H9 (cell line): Measurements from ENCODE around the gene PLSCR5. TPM values are rescaled to one million over a fixed set of nuclear protein-coding genes. Genes with fewer than 3 reads are reported as not detected.

Experiments
- DNase-seq: peaks from one replicate; pipeline ENCODE4 v3.0.0-alpha.2; 2017
- H2AFZ ChIP-seq: one replicate; pipeline ENCODE4 v1.6.1; 2013; ENCODE audit warnings: mild to moderate bottlenecking, low read length, control low read depth, moderate library complexity
- H2AK5ac ChIP-seq: 2 replicates; pipeline ENCODE4 v1.6.1; 2013; ENCODE audit warnings: low read length, control low read depth, mixed read lengths; ENCODE audit not compliant: insufficient read length
- H2BK120ac ChIP-seq: one replicate; pipeline ENCODE4 v1.6.1; 2013; ENCODE audit warnings: low read depth, mild to moderate bottlenecking, low read length, control low read depth, inconsistent platforms; ENCODE audit not compliant: poor library complexity, severe bottlenecking
- H2BK12ac ChIP-seq: 2 replicates; pipeline ENCODE4 v1.6.1; 2013; ENCODE audit warnings: low read length, control low read depth, mixed read lengths, low read depth; ENCODE audit not compliant: insufficient read length
- H2BK15ac ChIP-seq: 2 replicates; pipeline ENCODE4 v1.6.1; 2013; ENCODE audit warnings: low read depth, low read length, control low read depth
- H2BK20ac ChIP-seq: one replicate; pipeline ENCODE4 v1.6.1; 2013; ENCODE audit warnings: low read depth, mild to moderate bottlenecking, low read length, control low read depth, inconsistent platforms; ENCODE audit not compliant: poor library complexity, severe bottlenecking
- H2BK5ac ChIP-seq: 2 replicates; pipeline ENCODE4 v1.6.1; 2013; ENCODE audit warnings: low read length, control low read depth, mixed read lengths; ENCODE audit not compliant: insufficient read length
- H3K14ac ChIP-seq: 2 replicates; pipeline ENCODE4 v1.6.1; 2013; ENCODE audit warnings: low read length, control low read depth; ENCODE audit not compliant: insufficient read depth
- H3K18ac ChIP-seq: 2 replicates; pipeline ENCODE4 v1.6.1; 2013; ENCODE audit warnings: low read depth, mild to moderate bottlenecking, mixed read lengths, low read length, control low read depth; ENCODE audit not compliant: insufficient read length
- H3K23ac ChIP-seq: 2 replicates; pipeline ENCODE4 v1.6.1; 2013; ENCODE audit warnings: low read length, control low read depth, mixed read lengths, low read depth; ENCODE audit not compliant: insufficient read length
- H3K23me2 ChIP-seq: 2 replicates; pipeline ENCODE4 v1.6.1; 2013; ENCODE audit warnings: low read depth, mild to moderate bottlenecking, mixed read lengths, low read length, control low read depth; ENCODE audit not compliant: insufficient read length, poor library complexity, severe bottlenecking
- H3K27ac ChIP-seq: 2 replicates; pipeline ENCODE4 v1.5.1; 2013; ENCODE audit warnings: low read length, control low read depth, mixed read lengths, low read depth; ENCODE audit not compliant: insufficient read length
- H3K27me3 ChIP-seq: 2 replicates; pipeline ENCODE4 v1.6.1; 2013; ENCODE audit warnings: low read length, control low read depth, inconsistent platforms; ENCODE audit not compliant: insufficient read depth
- H3K4ac ChIP-seq: 2 replicates; pipeline ENCODE4 v1.6.1; 2013; ENCODE audit warnings: low read depth, mild to moderate bottlenecking, control low read depth, inconsistent platforms, low read length, moderate library complexity
- H3K4me1 ChIP-seq: 2 replicates; pipeline ENCODE4 v1.6.1; 2013; ENCODE audit warnings: low read length, control low read depth, inconsistent platforms; ENCODE audit not compliant: insufficient read depth
- H3K4me2 ChIP-seq: 2 replicates; pipeline ENCODE4 v1.6.1; 2013; ENCODE audit warnings: low read length, control low read depth, mixed read lengths; ENCODE audit not compliant: insufficient read length, insufficient read depth
- H3K56ac ChIP-seq: 2 replicates; pipeline ENCODE4 v1.6.1; 2013; ENCODE audit warnings: low read depth, mild to moderate bottlenecking, mixed read lengths, low read length, control low read depth; ENCODE audit not compliant: insufficient read length
- H3K79me1 ChIP-seq: 2 replicates; pipeline ENCODE4 v1.6.1; 2013; ENCODE audit warnings: low read depth, mild to moderate bottlenecking, moderate library complexity, low read length, control low read depth, inconsistent platforms; ENCODE audit not compliant: insufficient read depth, poor library complexity, severe bottlenecking
- H3K79me2 ChIP-seq: 2 replicates; pipeline ENCODE4 v1.6.1; 2013; ENCODE audit warnings: low read length, control low read depth, inconsistent platforms; ENCODE audit not compliant: insufficient read depth
- H3K9ac ChIP-seq: 2 replicates; pipeline ENCODE4 v1.6.1; 2013; ENCODE audit warnings: low read length, control low read depth, mixed read lengths; ENCODE audit not compliant: insufficient read length; ENCODE audit errors: extremely low read depth
- H3K9me3 ChIP-seq: one replicate; pipeline ENCODE4 v1.6.1; 2013; ENCODE audit warnings: low read depth, low read length, inconsistent platforms; ENCODE audit not compliant: control insufficient read depth
- H3T11ph ChIP-seq: one replicate; pipeline ENCODE4 v1.6.1; 2013; ENCODE audit warnings: mild to moderate bottlenecking, low read length, control low read depth, inconsistent platforms
- H4K20me1 ChIP-seq: one replicate; pipeline ENCODE4 v1.6.1; 2013; ENCODE audit not compliant: control insufficient read depth, insufficient read length, insufficient read depth
- H4K5ac ChIP-seq: 2 replicates; pipeline ENCODE4 v1.6.1; 2013; ENCODE audit warnings: low read depth, mild to moderate bottlenecking, mixed read lengths, low read length, control low read depth; ENCODE audit not compliant: insufficient read length
- H4K8ac ChIP-seq: replicated peaks from 2 replicates; pipeline ENCODE4 v1.6.1; 2013; ENCODE audit warnings: low read length, control low read depth, mixed read lengths, low read depth; ENCODE audit not compliant: insufficient read length
- H4K91ac ChIP-seq: 2 replicates; pipeline ENCODE4 v1.6.1; 2013; ENCODE audit warnings: low read depth, mild to moderate bottlenecking, moderate library complexity, mixed read lengths, low read length, control low read depth; ENCODE audit not compliant: insufficient read length
- H3K27ac Mint-ChIP-seq, 3 experiments: 2 replicates in 2 of 3; 3 replicates in 1 of 3; pipeline ENCODE4 v1.8.0; 2020 to 2021; ENCODE audit warnings: mixed read lengths in 3 of 3, mild to moderate bottlenecking in 1 of 3, moderate library complexity in 1 of 3
- H3K27me3 Mint-ChIP-seq: 2 replicates; pipeline ENCODE4 v1.8.0; 2021; ENCODE audit warnings: low read depth, mild to moderate bottlenecking, moderate library complexity, mixed read lengths
- H3K36me3 Mint-ChIP-seq, 3 experiments: 2 replicates in 2 of 3; 3 replicates in 1 of 3; pipeline ENCODE4 v1.8.0; 2020 to 2021; ENCODE audit warnings: low read depth in 3 of 3, mixed read lengths in 3 of 3; ENCODE audit not compliant: insufficient read depth in 1 of 3
- H3K4me1 Mint-ChIP-seq, 2 experiments: 2 replicates each; pipeline ENCODE4 v1.8.0; 2020; ENCODE audit warnings: mixed read lengths in 2 of 2
- H3K4me3 Mint-ChIP-seq, 2 experiments: 2 replicates in 1 of 2; 3 replicates in 1 of 2; pipeline ENCODE4 v1.8.0; 2020 to 2021; ENCODE audit warnings: mild to moderate bottlenecking in 2 of 2, mixed read lengths in 2 of 2, moderate library complexity in 1 of 2
- H3K9me3 Mint-ChIP-seq, 2 experiments: 2 replicates in 1 of 2; 3 replicates in 1 of 2; pipeline ENCODE4 v1.8.0; 2020; ENCODE audit warnings: mild to moderate bottlenecking in 2 of 2, mixed read lengths in 2 of 2, moderate library complexity in 1 of 2
- WGBS: extraction: QIAGEN DNeasy Blood & Tissue Kit; methylation state at CpG from one replicate; pipeline ENCODE4 v1.1.7; 2013; ENCODE audit warnings: missing lambda C conversion rate, low lambda C conversion rate, mixed read lengths; ENCODE audit not compliant: insufficient read length; ENCODE audit errors: extremely low coverage; 5-methylcytosine and 5-hydroxymethylcytosine counted together
- total RNA-seq: library from RNA; stranded (reverse); gene quantifications from 2 replicates; pipeline ENCODE4 v1.2.1, GENCODE V29; 2021
- TF ChIP-seq, protein P1 (sequence below): fragments of 200-600 bp; sonication (generic); conservative IDR thresholded peaks from 3 replicates; pipeline ENCODE4 v1.8.0; 2021; ENCODE audit warnings: antibody characterized with exemption, mild to moderate bottlenecking

PLSCR5 gene
- total RNA-seq, 1 experiment from 2014 or later, result not detected

DNA sequence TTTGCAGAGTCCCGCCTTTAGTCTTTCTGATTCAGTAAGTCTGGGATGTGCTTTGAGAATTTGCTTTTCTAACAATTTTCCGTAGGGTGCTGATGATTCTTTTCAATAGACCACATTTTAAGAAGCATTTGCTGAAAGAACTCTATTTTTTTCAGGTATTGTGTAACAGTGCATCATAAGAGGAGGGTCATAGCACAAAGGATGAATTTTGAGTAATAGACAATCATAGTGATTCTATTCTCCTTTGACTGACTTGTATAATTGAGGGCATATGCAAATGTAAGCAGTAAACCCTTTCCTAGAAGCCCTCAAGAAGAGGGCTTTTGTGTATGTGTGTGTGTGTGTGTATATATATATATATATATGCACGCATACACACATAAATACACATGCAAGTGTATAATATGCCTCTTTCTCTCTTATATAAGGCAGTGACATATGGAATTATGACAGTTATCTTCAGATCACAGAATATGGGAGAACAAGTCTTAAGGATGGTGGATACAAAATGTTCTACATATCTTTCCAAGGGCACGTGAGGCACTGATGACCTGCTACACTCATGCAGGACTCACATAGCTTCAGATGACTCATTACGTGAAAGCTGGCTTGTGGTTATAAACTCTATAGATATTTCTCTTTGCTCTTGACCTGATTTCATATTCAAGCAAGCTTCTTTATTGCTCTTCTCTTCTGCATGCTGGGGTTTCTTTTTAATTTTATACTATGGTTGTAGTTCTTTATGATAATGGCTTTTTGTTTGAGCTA lies 54.2 kb downstream of the PLSCR5 start:
- Histone ChIP-seq H3K18ac (no peak overlapping the region), H3K79me2 (no peaks in the 10 kb centered on the region), H2BK20ac (no peak overlapping the region), H2BK120ac (no peak overlapping the region), H2AFZ (no peak overlapping the region), H2BK5ac (no peak overlapping the region), H4K91ac (no peak overlapping the region), H3K4me2 (no peak overlapping the region), H4K8ac (no peak overlapping the region), H3K23ac (no peak overlapping the region), H3T11ph (no peak overlapping the region), H2AK5ac (no peak overlapping the region), H4K20me1 (no peaks in the 10 kb centered on the region), H3K23me2 (no peaks in the 10 kb centered on the region), H3K79me1 (no peaks in the 10 kb centered on the region), H3K56ac (no peak overlapping the region), H2BK12ac (no peak overlapping the region), H3K9ac (no peak overlapping the region), H2BK15ac (no peak overlapping the region), H3K27ac (no peak overlapping the region), H3K9me3 (no peaks in the 10 kb centered on the region), H3K4me1 (0 out of 2 replicates have a peak, but pooled peaks cover 7% of the 10 kb centered on the region), H3K4ac (no peak overlapping the region), H3K27me3 (no peaks in the 10 kb centered on the region), H4K5ac (no peak overlapping the region), H3K14ac (no peak overlapping the region)
- TF ChIP-seq, protein P1, sequence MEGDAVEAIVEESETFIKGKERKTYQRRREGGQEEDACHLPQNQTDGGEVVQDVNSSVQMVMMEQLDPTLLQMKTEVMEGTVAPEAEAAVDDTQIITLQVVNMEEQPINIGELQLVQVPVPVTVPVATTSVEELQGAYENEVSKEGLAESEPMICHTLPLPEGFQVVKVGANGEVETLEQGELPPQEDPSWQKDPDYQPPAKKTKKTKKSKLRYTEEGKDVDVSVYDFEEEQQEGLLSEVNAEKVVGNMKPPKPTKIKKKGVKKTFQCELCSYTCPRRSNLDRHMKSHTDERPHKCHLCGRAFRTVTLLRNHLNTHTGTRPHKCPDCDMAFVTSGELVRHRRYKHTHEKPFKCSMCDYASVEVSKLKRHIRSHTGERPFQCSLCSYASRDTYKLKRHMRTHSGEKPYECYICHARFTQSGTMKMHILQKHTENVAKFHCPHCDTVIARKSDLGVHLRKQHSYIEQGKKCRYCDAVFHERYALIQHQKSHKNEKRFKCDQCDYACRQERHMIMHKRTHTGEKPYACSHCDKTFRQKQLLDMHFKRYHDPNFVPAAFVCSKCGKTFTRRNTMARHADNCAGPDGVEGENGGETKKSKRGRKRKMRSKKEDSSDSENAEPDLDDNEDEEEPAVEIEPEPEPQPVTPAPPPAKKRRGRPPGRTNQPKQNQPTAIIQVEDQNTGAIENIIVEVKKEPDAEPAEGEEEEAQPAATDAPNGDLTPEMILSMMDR, result no peak
- no peak for DNase-seq
- peaks cover 0 to under 1% of the 10 kb centered on the region in 2 experiments; a peak in 2 of 5 replicates for H3K9me3 Mint-ChIP-seq
- no peak overlapping the region for H3K27ac Mint-ChIP-seq
- peaks cover 0 to 3% (median 0%) of the 10 kb centered on the region in 3 experiments; a peak in 3 of 7 replicates for H3K36me3 Mint-ChIP-seq
- WGBS, result no CpG with 5 or more reads among the region's 5 CpGs
- H3K4me1 Mint-ChIP-seq, result peaks cover 26 to 28% of the 10 kb centered on the region in 2 experiments
- H3K4me3 Mint-ChIP-seq, result no peak overlapping the region
- H3K27me3 Mint-ChIP-seq, result no peaks in the 10 kb centered on the region
